ENCODE data around the gene DSE.

Gene DSE

GRCh38 chr6:116363759-116364158 is 7.0 kb upstream of the DSE start:
- no peak for TF ChIP-seq CTCF (IDR thresholded peaks at IDR 0.05; ENCODE audit: insufficient read depth, low read depth, low read length, missing control alignments)
- DNase-seq (ENCODE audit: low read depth) = peak; percentile 52

GRCh38 chr6:116364321-116364720 is 6.4 kb upstream of the DSE start:
- no peak overlapping the region for H3K4me3 ChIP-seq (ENCODE audit: low read length)
- DNase-seq (ENCODE audit: low read depth) = no peak
- no peak for TF ChIP-seq CTCF (IDR thresholded peaks at IDR 0.05; ENCODE audit: insufficient read depth, low read depth, low read length, missing control alignments)

More at GRCh38 chr6:116363759-116364158, 7.0 kb upstream of the DSE start:
- no peak overlapping the region for H3K4me3 ChIP-seq (ENCODE audit: low read length)

GRCh38 chr6:116365743-116366142 is 5.0 kb upstream of the DSE start:
- TF ChIP-seq CTCF (IDR thresholded peaks at IDR 0.05; ENCODE audit: insufficient read depth, low read depth, low read length, missing control alignments) = no peak
- peak; percentile 91 for DNase-seq (ENCODE audit: low read depth)
- H3K4me3 ChIP-seq (ENCODE audit: low read length) = no peak overlapping the region

GRCh38 chr6:116366740-116367275 is 3.9 kb upstream of the DSE start:
- DNase-seq (ENCODE audit: low read depth) = peak; percentile 80
- no peak for TF ChIP-seq CTCF (IDR thresholded peaks at IDR 0.05; ENCODE audit: insufficient read depth, low read depth, low read length, missing control alignments)
- no peak overlapping the region for H3K4me3 ChIP-seq (ENCODE audit: low read length)

- no peak for DNase-seq (ENCODE audit: low read depth)
- TF ChIP-seq CTCF (IDR thresholded peaks at IDR 0.05; ENCODE audit: insufficient read depth, low read depth, low read length, missing control alignments) = no peak
- peak overlapping the region; percentile 76 for H3K4me3 ChIP-seq (ENCODE audit: low read length)
Observed at GRCh38 chr6:116369540-116369939, 1.2 kb upstream of the DSE start.

GRCh38 chr6:116369964-116370759 is 585 bp upstream of the DSE start:
- no peak for TF ChIP-seq CTCF (IDR thresholded peaks at IDR 0.05; ENCODE audit: insufficient read depth, low read depth, low read length, missing control alignments)
- DNase-seq (ENCODE audit: low read depth) = no peak
- H3K4me3 ChIP-seq (ENCODE audit: low read length) = peak overlapping the region; percentile 76
